NCI-H2081 treated with DMSO at 0.1 percent for 48 hours (cell line): ENCODE results near the gene TTC22.

Experiments
- DNase-seq: peaks from one replicate; lab custom pipeline; 2025; lab: John Stamatoyannopoulos, UW

TTC22 gene

GRCh38 chr1:54808443-54809207 lies 7.5 kb upstream of the TTC22 start:
- no peak for DNase-seq

- no peak for DNase-seq
These were observed 6.6 kb upstream of the TTC22 start for GRCh38 chr1:54807756-54808155.

GRCh38 chr1:54806931-54807611 lies 5.9 kb upstream of the TTC22 start:
- DNase-seq, result no peak

GRCh38 chr1:54805981-54806381 lies 4.9 kb upstream of the TTC22 start:
- no peak for DNase-seq

GRCh38 chr1:54805466-54805865 lies 4.3 kb upstream of the TTC22 start:
- no peak for DNase-seq

GRCh38 chr1:54804471-54805132 lies 3.5 kb upstream of the TTC22 start:
- no peak for DNase-seq

- no peak for DNase-seq
These were observed 2.8 kb upstream of the TTC22 start for GRCh38 chr1:54803761-54804470.

GRCh38 chr1:54800041-54800898 lies 853 bp downstream of the TTC22 start:
- no peak for DNase-seq

GRCh38 chr1:54798769-54799641 lies 2.1 kb downstream of the TTC22 start:
- DNase-seq, result no peak

GRCh38 chr1:54798206-54798605 lies 2.9 kb downstream of the TTC22 start:
- DNase-seq, result no peak

- DNase-seq, result no peak
These were observed 4.2 kb downstream of the TTC22 start for GRCh38 chr1:54796902-54797301.

GRCh38 chr1:54795841-54796468 lies 5.2 kb downstream of the TTC22 start:
- DNase-seq, result no peak

GRCh38 chr1:54795356-54795665 lies 5.8 kb downstream of the TTC22 start:
- no peak for DNase-seq

- no peak for DNase-seq
These were observed 6.4 kb downstream of the TTC22 start for GRCh38 chr1:54794451-54795355.

- DNase-seq, result no peak
These were observed 8.3 kb downstream of the TTC22 start for GRCh38 chr1:54792686-54793282.

- DNase-seq, result no peak
These were observed 9.1 kb downstream of the TTC22 start for GRCh38 chr1:54791880-54792522.

GRCh38 chr1:54788459-54788858 lies 12.7 kb downstream of the TTC22 start:
- DNase-seq, result no peak

- DNase-seq, result no peak
These were observed 13.5 kb downstream of the TTC22 start for GRCh38 chr1:54787604-54788003.
